ENCODE measurements around the gene ZDHHC1. TPM values are rescaled to one million over a fixed set of nuclear protein-coding genes. Genes with fewer than 3 reads are reported as not detected.

The ZDHHC1 gene
- total RNA-seq, 1 donor from 2014 or later, result 3.4 TPM

DNA sequence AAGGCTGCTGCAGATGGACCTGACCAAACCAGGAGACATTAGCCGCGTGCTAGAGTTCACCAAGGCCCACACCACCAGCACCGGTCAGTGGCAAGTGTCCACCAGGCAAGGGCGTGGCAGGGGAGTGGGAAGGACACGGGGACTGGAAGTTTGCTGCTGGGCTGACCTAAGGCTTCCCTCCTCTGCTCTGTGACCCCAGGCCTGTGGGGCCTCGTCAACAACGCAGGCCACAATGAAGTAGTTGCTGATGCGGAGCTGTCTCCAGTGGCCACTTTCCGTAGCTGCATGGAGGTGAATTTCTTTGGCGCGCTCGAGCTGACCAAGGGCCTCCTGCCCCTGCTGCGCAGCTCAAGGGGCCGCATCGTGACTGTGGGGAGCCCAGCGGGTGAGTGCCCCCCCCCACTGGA, 19.5 kb upstream of the ZDHHC1 start:
- no peak for DNase-seq
- intact Hi-C loops (cut with DNase I), result no loop called here
- ATAC-seq (ENCODE audit: poor library complexity), result no peak

DNA sequence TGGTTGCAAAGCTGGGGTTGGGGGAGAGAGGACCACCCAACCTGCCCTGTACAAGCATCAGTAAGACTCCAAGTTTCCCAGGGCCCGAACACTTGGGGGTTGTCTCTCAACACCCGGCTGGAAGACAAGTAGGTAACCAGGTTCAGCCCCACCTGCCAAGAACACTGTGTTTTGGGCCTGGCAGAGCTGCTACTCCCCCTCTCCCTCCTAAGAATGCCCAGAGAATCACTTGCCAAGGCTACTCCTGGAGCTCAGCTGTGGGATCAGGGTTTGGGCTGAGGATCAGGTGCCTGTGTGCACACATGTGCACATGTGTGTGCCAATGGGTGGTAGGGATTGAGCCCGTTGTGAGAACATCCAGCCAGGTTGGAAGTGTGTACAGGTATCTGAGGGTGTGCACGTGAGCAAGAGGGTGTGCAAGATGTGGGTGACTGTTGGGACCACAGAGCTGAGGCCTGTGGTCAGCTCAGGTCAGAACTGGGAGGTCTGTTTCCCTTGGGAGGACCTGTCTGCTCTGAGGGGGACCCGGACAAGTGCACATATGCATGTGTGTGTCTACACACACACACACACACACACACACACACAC, 16.9 kb upstream of the ZDHHC1 start:
- intact Hi-C loops (cut with DNase I), result no loop called here
- no peak for ATAC-seq (ENCODE audit: poor library complexity)
- no peak for DNase-seq

DNA sequence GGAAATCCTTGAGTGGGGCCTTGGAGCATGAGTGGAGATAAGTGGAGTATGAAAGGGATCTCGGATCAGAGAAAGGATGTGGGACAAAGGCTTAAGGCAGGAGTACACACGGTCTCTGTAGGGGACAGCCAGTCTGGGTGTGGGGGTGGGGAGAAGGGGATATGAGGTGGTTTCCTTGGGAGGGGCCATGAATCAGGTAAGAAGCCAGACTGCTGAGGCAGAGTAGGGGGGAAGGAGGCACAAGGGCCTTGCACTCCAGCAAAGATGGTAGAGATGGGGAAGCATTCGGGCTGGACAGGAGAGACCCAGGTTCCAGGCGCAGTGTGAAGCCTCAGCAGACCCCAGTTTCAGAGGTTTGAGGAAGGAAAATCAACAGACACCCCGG, 16.2 kb upstream of the ZDHHC1 start:
- intact Hi-C loops (cut with DNase I), result no loop called here
- ATAC-seq (ENCODE audit: poor library complexity), result no peak
- no peak for DNase-seq

DNA sequence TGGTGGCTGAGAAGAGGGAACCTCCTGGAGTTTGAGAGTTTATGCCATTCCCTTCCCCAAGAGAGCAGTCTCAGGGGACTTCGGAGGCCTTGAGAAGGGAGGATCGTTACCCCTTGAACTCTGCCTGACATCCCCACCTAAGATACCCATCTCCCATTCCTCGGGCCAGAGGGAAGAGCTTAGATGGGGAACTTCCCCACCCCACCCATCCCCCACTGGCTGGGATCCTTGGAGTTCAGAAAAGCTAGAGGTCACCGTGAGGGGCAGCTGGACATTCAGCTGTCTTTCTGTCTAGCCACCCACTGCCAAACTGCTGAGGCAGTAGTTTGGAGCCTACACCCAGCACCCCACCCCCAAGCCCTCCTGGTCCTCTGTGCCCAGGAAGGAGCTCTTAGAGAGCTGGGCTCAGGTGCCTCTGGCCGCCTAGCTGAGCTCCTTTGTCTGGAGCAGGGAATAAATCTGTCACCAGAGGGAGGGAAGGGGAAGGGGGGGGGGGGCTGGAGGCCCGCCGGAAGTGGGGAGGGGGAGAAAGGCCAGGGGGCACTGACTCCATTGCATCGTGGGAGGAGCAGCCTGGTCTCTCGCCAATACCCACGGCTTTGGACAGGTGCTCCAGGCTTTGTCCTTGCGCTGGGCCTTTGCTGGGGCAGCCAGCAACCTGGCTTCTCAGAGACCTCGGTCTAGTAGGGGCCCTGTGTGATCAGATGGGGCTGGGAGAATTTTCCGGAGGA, 15.7 kb upstream of the ZDHHC1 start:
- no peak for ATAC-seq (ENCODE audit: poor library complexity)
- intact Hi-C loops (cut with DNase I), result no loop called here
- no peak for DNase-seq

DNA sequence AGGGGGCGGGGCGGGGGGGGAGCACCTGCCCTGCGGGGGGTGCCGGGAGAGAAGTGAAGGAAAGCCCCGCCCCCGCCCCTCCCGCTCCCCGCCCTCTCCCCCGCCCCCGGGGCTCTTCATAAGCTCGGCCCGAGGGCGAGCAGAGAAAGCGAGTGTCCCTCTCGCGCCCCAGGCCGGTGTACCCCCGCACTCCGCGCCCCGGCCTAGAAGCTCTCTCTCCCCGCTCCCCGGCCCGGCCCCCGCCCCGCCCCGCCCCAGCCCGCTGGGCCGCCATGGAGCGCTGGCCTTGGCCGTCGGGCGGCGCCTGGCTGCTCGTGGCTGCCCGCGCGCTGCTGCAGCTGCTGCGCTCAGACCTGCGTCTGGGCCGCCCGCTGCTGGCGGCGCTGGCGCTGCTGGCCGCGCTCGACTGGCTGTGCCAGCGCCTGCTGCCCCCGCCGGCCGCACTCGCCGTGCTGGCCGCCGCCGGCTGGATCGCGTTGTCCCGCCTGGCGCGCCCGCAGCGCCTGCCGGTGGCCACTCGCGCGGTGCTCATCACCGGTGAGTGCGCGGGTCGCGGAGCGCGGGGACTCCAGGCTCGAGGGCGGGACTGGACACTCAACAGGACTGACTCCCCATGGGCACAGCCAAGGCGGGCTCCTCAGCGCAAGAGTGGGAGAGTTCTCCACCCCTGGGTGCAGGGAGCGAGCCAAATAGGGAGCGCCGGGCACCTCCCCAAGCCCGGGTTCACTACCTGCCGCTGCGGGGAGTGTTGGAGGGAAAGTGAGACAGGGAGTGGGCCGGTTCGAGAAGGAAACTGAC, 14.9 kb upstream of the ZDHHC1 start, which contains the start of gene HSD11B2:
HSD11B2 (plus strand) TSS at position 145 of the 798 bp plus-strand sequence; CDS start at position 273, 128 bp downstream.
- peak; percentile 72 for DNase-seq
- intact Hi-C loops (cut with DNase I), result no loop called here
- peak; percentile 55 for ATAC-seq (ENCODE audit: poor library complexity)

DNA sequence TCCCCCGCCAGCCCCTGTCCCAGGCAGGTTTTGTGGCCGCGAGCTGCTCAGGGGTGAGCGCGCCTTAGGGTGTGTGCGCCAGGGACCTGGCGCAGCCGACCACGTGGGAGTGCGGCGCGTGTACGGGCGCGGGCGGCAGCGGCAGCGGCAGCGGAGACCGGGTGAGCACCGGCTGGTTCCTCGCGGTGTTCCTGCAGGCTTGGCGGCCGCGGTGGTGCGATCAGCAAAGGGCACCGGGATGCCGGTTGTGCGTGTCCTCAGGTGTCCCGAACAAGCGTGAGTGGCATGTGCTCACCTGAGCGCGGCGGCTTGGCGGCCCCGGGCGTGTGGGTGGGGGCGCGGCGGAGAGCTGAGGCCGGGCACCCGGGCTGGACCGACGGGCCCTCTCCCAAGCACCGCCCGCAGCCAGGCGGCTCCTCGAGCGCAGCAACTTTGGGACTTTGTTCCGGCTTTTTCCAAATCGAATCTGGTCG, 14.3 kb upstream of the ZDHHC1 start:
- intact Hi-C loops (cut with DNase I), result no loop called here
- ATAC-seq (ENCODE audit: poor library complexity) (peak; percentile 35), DNase-seq (peak; percentile 53)

DNA sequence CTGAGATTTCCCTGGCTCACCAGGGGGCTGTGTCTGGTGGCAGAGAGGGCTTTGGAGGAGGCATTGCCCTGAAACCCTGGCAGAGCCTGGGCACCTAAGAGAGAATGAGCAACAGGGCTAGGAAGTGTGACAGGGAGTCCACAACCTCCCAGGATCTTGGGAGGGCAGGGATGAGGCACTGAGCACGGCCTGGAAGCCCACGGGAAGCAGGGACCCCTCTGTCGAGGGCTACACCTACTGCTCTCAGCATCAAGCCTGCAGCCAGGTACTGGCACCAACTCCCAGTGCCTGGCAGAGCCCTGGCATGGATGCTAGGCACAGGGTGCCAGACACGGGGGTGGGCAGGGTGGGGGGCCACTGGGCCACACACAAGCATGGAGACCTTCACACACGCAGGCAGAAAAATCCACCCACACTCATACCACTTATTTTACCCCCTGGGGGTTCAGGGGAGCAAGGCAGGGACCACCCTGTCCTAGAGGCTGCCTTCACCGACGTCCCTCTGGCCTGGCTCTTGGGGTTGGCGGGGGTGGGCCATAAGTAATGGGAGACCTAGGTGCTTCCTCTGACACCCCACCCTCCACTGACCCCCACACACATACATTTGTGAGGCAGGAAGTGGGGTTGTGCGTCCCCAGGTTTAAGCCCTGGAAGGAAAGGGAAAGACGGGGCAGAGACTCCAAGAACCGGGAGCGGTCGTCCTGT, 13.7 kb upstream of the ZDHHC1 start:
- intact Hi-C loops (cut with DNase I), result loop anchor here (2.0 kb wide), 1 partner anchor 85 kb away; no protein-coding TSS in a partner anchor
- no peak for ATAC-seq (ENCODE audit: poor library complexity)
- no peak for DNase-seq

DNA sequence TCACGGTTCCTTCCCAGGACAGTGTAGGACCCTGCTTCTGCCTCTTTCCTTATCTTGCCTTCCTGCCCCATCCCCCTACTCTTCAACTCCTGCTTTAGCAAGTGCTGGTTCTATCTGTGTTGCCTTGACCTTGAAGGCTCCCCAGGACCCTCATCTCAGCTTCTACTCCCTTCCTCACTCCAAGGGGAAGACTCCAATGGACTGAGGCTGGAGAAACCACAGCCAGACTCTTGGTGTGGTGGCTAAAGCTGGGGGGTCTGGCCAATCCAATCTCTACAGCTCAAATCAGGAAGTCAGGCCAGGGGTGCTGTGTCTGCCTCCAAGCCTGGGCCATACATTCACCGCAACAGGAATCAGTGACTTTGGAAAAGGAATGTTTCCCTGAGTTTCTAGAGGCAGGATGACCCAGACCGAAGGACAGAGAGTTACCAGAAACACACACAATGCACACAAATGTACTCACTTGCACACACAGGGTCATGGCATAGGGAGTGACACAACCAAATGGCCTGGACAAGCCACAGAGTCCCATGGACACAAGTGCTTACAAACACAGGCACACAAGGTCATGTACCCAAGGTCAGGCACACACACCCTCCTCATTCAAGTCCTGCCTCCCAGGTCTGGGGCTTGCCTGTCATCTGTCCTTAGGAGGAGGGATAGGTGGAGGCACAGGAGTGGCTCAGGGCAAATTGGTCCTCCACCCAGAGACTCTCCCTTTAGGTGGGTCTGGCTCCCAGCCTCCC, 12.9 kb upstream of the ZDHHC1 start:
- no peak for DNase-seq
- ATAC-seq (ENCODE audit: poor library complexity), result no peak
- intact Hi-C loops (cut with DNase I), result loop anchor here (2.0 kb wide), 1 partner anchor 86 kb away; no protein-coding TSS in a partner anchor

DNA sequence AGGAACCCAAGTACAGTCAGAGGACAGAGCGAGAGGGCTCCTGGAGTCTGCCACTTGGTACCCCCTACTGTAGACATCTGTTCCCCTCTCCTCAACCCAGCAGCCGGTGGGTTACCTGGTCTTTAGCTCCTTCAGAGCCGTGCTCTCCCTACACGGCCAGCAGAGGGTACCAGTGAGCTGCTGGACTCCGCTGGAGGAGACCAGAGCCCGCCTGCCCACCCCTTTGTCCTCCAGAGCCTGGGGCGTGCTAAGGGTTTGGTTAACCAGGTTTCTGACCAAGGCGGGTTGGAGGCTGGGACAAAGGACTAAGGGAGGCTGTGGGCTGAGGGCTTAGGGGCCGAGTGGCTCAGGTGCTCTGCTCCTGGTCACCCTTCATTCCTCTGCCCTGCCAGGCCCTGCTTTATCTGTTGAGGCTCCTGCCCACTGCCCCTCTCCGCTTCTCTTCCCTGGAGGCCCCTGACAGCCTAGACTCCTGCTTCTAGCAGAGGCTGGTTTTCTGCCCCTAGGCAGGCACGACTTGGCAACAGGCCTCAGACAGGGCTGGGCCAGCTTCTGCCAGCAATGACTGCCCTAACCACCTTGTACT, 12.0 kb upstream of the ZDHHC1 start:
- peak; percentile 84 for DNase-seq
- peak; percentile 84 for ATAC-seq (ENCODE audit: poor library complexity)
- intact Hi-C loops (cut with DNase I), result loop anchor here (2.0 kb wide), 1 partner anchor 87 kb away; no protein-coding TSS in a partner anchor

DNA sequence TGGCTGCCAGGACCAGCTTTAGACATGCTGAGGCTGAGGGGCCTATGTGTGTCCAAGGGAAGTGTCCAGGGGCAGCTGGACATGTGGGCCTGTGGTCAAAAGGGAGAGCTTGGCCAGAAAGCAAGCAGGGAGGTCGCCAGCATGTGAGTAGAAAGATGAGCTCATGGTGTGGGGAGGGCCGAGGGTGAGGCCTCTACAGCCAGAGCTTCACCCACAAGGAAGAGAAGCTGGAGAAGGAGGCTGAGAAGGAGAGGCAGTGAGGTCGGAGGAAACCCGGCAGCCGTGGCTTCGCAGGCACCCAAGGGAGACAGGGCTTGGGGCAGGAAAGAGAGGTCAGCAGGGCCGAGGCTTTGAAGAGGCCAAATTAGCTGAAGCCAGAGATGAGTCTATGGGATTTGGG, 10.7 kb upstream of the ZDHHC1 start:
- peak; percentile 46 for DNase-seq
- intact Hi-C loops (cut with DNase I), result loop anchor here (2.0 kb wide), 1 partner anchor 38 kb away; no protein-coding TSS in a partner anchor
- ATAC-seq (ENCODE audit: poor library complexity), result peak; percentile 5

DNA sequence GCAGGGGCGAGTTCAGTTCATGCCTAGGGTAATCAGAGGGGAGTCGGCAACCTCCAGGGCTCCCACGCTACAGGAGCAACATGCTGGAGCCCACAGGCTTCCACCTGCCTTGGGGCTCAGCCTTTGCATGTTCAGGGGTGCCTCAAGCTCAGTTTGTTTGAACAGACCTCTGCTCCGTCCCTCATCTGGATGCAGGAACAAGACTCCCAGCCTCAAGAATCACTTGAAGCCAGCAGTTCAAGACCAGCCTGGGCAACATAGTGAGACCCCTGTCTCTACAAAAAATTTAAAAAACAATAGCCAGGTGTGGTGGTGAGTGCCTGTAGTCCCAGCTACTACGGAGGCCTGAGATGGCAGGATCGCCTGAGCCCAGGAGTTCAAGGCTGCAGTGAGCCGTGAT, 9.7 kb upstream of the ZDHHC1 start:
- ATAC-seq (ENCODE audit: poor library complexity) (no peak), DNase-seq (no peak)
- intact Hi-C loops (cut with DNase I), result loop anchor here (2.0 kb wide), 1 partner anchor 39 kb away; no protein-coding TSS in a partner anchor

DNA sequence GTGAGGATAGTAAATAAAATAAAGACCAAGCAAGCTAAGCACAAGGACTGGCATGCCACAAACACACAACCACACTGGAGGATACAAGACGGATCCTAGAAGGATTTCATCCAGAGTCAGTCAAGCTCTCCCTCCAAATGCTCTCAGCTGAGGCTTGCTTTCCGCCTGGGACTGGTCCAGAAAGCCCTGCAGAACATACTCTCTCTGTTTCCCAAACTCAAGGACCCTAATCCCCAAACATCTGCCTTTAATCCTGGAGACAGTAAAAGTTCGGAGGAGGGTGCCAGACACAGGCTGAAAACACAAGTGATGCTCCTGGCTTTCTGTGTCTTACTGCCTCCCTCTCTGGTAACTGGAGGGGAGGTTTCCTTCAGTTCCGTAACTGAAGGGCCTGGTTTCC, 9.3 kb upstream of the ZDHHC1 start:
- intact Hi-C loops (cut with DNase I), result no loop called here
- ATAC-seq (ENCODE audit: poor library complexity) (no peak), DNase-seq (no peak)

DNA sequence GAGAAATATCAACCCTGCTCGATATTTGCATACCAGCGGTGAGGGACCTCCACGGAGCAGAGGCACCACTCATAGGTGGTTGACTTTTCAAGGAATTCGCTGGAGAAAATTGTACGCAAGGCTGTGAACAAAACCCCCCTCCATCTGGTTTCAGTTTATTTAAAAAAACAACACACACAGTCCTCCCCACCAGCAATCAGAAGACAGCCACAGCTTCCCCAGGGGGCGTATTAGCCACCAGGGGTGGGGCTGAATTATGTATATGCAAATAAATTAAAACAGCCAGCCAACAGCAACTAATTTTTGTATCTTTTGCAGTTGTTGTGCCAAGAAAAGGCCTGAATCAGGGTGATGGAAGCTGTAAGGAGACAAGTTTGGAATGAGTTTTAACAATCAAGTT, 8.8 kb upstream of the ZDHHC1 start:
- ATAC-seq (ENCODE audit: poor library complexity) (no peak), DNase-seq (no peak)
- intact Hi-C loops (cut with DNase I), result no loop called here

DNA sequence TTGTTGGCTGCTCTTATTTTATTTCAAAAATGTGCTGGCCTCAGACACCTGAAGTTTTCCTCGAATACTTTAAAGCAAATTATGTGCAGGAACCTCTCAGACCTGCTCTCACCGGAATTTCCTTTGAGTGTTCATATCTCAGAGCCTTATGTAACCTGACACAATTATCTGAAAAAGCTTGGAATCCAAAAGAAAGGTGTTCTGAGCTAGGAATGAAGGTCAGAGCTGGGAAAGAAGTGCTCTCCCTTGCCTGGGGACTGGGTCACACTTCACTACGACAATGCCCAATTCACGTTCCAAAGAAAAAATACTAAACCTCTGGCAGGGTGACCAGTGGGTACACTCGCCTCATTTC, 8.0 kb upstream of the ZDHHC1 start:
- DNase-seq (no peak), ATAC-seq (ENCODE audit: poor library complexity) (no peak)
- intact Hi-C loops (cut with DNase I), result no loop called here

DNA sequence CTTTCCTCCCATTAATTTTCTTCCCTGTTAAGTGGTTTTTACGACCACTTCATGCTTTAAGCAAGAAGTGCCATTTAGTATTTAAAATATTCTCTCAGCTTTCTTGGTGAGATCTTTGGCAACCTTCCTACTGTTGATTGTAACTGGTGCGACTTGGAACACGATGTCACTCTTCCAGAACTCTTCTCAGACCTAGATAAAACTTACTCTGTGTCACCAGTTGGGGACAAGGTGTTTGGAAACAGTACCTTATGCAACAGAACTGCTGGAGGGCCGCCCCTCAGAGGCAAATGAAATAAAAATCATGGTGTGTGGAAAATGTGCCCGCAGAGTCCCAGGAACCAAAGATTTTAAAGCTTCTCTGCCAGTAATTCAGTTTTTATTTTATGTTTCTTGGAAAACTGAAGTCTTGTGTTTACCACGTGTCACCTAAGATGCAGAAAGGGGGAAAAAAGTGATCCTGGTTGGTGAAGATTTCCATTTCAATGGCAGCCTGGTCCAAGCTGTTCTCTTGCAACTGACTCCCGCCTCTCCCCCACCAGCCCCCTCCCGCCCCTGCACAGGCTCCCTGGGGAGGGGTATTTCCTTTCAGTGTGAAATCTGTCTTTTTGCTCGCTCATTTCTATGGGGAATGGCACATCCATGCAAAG, 7.5 kb upstream of the ZDHHC1 start:
- intact Hi-C loops (cut with DNase I), result no loop called here
- DNase-seq, result no peak
- ATAC-seq (ENCODE audit: poor library complexity), result no peak

DNA sequence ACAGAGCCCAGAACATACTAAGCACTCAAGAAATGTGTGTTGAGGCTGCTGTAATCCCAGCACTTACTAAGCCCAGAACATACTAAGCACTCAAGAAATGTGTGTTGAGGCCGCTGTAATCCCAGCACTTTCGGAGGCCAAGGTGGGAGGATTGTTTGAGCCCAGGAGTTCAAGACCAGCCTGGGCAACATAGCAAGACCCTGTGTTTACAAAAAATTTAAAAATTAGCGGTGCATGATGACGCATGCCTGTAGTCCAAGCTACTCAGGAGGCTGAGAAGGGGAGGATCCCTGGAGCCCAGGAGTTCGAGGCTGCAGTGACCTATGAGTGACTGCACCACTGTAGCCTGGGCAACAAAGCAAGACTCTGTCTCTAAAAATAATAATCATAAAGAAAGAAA, 6.7 kb upstream of the ZDHHC1 start:
- DNase-seq, result no peak
- no peak for ATAC-seq (ENCODE audit: poor library complexity)
- intact Hi-C loops (cut with DNase I), result no loop called here

DNA sequence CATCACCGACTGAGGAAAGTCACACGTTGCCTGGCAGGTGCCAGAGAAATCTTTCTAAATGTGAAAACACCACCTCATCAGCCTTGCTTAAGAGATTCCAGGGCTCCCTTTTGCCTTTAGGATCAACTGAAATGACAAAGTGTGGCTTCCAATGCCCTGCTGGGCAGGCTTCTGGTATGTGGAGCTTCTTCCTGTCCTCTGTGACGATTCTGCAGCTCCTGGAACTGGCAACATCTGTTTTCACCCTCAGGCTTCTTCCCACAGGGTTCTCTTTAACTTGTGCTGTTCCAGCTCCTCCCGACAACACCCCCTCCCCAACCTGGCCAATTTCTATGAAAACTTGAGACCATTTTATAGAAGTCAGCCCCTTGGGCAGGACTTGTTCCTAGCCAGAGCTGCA, 4.8 kb upstream of the ZDHHC1 start:
- ATAC-seq (ENCODE audit: poor library complexity) (no peak), DNase-seq (no peak)
- intact Hi-C loops (cut with DNase I), result no loop called here
